GM12865 (cell line): ENCODE results near the gene C1orf53.

Source experiments
- DNase-seq: peaks from one replicate; pipeline ENCODE4 v3.0.0; 2010; ENCODE audit warnings: low read depth
- H3K4me3 ChIP-seq: 2 replicates; pipeline ENCODE4 v1.5.1; 2011; ENCODE audit warnings: mild to moderate bottlenecking, low read depth, low read length, control low read depth
- TF ChIP-seq, protein P1 (sequence below): IDR thresholded peaks from 2 replicates; pipeline ENCODE4 v1.5.1; 2011; ENCODE audit warnings: low read length, control low read depth, low read depth, inconsistent platforms; ENCODE audit not compliant: insufficient read depth; ENCODE audit errors: missing control alignments

Gene C1orf53

GRCh38 chr1:197922070-197922390, 19.6 kb downstream of the C1orf53 start:
- H3K4me3 ChIP-seq, result no peak overlapping the region
- TF ChIP-seq, protein P1, sequence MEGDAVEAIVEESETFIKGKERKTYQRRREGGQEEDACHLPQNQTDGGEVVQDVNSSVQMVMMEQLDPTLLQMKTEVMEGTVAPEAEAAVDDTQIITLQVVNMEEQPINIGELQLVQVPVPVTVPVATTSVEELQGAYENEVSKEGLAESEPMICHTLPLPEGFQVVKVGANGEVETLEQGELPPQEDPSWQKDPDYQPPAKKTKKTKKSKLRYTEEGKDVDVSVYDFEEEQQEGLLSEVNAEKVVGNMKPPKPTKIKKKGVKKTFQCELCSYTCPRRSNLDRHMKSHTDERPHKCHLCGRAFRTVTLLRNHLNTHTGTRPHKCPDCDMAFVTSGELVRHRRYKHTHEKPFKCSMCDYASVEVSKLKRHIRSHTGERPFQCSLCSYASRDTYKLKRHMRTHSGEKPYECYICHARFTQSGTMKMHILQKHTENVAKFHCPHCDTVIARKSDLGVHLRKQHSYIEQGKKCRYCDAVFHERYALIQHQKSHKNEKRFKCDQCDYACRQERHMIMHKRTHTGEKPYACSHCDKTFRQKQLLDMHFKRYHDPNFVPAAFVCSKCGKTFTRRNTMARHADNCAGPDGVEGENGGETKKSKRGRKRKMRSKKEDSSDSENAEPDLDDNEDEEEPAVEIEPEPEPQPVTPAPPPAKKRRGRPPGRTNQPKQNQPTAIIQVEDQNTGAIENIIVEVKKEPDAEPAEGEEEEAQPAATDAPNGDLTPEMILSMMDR, result no peak
- DNase-seq, result no peak

DNA sequence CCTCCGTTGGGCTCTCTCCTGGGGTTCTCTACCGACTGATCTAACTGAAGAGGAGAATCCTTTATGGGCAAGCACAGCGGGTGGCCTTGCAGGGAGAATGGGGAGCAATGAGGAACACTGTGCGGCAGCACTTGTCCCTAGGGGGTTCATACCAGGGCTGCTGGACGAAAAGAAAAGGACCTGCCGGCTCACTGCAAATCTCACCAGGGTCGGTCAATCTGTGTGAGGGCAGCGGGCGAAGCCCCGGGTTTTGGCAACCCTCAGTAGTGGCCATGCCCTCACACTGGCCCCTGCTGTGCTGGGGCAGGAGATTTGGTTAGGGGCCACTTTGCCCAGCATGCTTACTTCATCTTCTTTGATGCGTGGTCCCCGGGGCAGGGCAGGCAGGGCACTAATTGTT, 20.6 kb downstream of the C1orf53 start:
- TF ChIP-seq, protein P1, result no peak
- DNase-seq, result no peak
- no peak overlapping the region for H3K4me3 ChIP-seq

DNA sequence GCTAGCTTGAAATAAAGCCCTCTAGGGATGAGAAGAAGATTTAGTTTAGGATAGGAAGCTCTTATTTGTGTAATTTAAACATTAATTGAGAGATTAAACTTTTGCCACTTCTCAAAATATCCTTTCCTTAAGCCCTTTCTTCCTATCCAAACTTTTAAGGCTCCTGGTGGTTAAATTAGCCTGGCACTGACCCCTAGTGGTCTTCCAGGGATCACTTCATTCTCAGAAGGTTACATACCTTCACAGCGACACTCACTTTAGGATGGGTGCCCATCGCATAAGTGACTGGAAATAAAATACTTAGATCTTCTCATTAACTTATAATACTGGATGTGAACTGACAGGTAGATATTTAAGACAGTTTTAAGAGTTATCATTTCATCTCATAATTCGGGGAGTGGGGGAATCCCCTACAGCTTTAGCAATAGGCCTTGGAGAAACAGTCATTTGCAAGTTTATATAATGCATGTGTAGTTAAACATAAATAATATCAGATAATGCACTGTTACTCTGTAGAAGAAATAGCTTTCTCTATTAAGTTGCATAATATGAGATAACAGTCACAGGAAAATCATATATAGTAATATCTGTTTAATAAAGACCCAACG, 22.2 kb downstream of the C1orf53 start:
- peak; percentile 56 for DNase-seq
- TF ChIP-seq, protein P1, result peak; percentile 65
- no peak overlapping the region for H3K4me3 ChIP-seq

DNA sequence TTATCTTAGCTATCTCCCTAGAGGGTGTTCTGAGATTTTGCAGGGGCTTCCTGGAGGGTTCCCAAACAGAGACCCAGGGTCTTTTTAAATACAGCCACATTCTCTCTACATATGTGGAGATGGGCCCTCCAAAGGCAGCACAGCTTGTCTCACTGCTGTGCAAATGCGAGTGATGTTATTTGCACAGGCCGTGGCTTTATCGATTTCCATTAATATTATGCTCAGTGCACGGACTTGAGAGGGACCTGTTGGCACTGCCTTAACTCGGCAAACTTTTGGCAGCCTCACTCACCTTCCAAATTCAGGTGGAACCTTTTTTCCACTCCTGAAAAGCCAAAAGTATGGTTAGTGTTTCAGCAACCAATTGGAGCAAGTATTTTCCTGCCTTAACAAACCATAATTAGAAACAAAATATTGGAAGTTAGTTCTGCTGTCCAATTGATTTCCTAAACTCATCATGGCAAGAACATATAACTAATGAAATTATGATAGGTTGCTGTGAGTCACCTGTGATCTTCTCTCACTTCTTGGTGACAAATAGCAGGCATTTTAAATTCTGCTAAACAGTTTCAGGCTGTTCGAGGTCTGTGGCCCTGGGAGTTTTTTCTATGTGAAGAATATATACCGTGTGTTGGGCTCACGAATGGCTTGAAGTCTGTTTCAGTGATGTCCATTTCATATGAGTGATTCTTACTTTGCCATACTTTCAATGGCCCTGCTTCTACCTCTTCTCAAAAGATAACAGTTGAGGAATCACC, 25.7 kb downstream of the C1orf53 start:
- no peak for DNase-seq
- TF ChIP-seq, protein P1, result no peak
- no peak overlapping the region for H3K4me3 ChIP-seq

DNA sequence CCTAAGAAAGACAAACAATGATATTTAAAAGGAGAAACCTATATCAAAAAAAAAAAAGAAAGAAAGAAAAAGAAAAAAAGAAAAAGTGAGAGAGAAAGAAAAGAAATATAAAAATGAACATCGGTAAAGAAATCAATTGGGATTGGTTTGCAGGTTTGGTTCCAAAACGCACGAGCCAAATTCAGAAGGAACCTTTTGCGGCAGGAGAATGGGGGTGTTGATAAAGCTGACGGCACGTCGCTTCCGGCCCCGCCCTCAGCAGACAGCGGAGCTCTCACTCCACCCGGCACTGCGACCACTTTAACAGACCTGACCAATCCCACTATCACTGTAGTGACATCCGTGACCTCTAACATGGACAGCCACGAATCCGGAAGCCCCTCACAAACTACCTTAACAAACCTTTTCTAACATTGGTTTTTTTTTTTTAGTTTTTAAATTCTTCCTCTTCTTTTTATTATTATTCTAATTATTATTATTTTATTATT, 26.5 kb downstream of the C1orf53 start:
- H3K4me3 ChIP-seq, result peak overlapping the region; percentile 45
- peak; percentile 72 for DNase-seq
- TF ChIP-seq, protein P1, result no peak

GRCh38 chr1:197933016-197933415, 30.6 kb downstream of the C1orf53 start:
- DNase-seq, result no peak
- H3K4me3 ChIP-seq, result no peak overlapping the region
- TF ChIP-seq, protein P1, result no peak

DNA sequence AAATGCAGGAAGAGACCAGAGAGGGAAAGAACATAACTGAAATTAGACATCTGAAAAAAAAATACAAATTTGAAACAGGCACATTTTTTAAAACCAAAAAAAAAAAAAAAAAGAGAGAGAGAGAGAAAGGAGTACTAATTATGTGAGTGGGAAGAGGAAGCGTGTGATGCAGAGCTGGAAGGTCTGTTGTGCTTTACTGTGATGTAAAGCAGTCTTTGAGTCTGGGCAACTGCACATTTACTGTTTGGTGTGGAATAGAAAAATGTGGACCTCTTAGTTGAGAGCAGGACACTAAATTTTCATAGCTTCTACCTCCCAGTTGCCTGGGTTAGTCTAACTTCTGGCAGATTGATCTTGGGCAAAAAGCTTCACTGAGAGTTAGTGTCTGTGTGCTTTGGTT, 31.2 kb downstream of the C1orf53 start:
- no peak for DNase-seq
- H3K4me3 ChIP-seq, result no peak overlapping the region
- TF ChIP-seq, protein P1, result no peak
